Nephron (organoid): ENCODE results near the gene RAB31.

ENCODE experiments used
- H3K27ac Mint-ChIP-seq, 3 experiments: 2 replicates each; pipeline ENCODE4 v1.8.0; 2020; ENCODE audit warnings: mixed read lengths in 3 of 3, mild to moderate bottlenecking in 2 of 3, moderate library complexity in 1 of 3
- H3K27me3 Mint-ChIP-seq: 2 replicates; pipeline ENCODE4 v1.8.0; 2021; ENCODE audit warnings: low read depth, mild to moderate bottlenecking, moderate library complexity, mixed read lengths
- H3K36me3 Mint-ChIP-seq: 2 replicates; pipeline ENCODE4 v1.8.0; 2020; ENCODE audit warnings: low read depth, mixed read lengths
- H3K4me1 Mint-ChIP-seq: 2 replicates; pipeline ENCODE4 v1.8.0; 2020; ENCODE audit warnings: mixed read lengths
- H3K4me3 Mint-ChIP-seq, 3 experiments: 2 replicates each; pipeline ENCODE4 v1.8.0; 2020; ENCODE audit warnings: mild to moderate bottlenecking in 3 of 3, mixed read lengths in 3 of 3, moderate library complexity in 2 of 3
- H3K9me3 Mint-ChIP-seq: 2 replicates; pipeline ENCODE4 v1.8.0; 2020; ENCODE audit warnings: mixed read lengths
- CTCF ChIP-seq, 3 experiments: fragments of 200-600 bp; sonication (generic); IDR thresholded peaks; one replicate each; pipeline ENCODE4 v1.5.0; 2021; ENCODE audit warnings: antibody characterized with exemption in 3 of 3; ENCODE audit not compliant: unreplicated experiment in 3 of 3

Gene RAB31

GRCh38 chr18:9742524-9743131 lies 34.5 kb downstream of the RAB31 start:
- Mint-ChIP-seq H3K9me3 (peaks cover 4% of the 10 kb centered on the region), H3K4me1 (peaks cover 20% of the 10 kb centered on the region), H3K27ac (peak overlapping the region; percentile 89 to 95 (median 95)), H3K36me3 (peaks cover 6% of the 10 kb centered on the region), H3K27me3 (no peaks in the 10 kb centered on the region), H3K4me3 (peak overlapping the region; percentile 53 to 77 (median 68))
- TF ChIP-seq CTCF (IDR thresholded peaks at IDR 0.05; ENCODE audit: unreplicated experiment in 3 of 3) = no peak

GRCh38 chr18:9743200-9744016 lies 35.3 kb downstream of the RAB31 start:
- peaks cover 6% of the 10 kb centered on the region for H3K36me3 Mint-ChIP-seq
- no peak overlapping the region for H3K4me3 Mint-ChIP-seq
- H3K27me3 Mint-ChIP-seq = no peaks in the 10 kb centered on the region
- peaks cover 4% of the 10 kb centered on the region for H3K9me3 Mint-ChIP-seq
- H3K4me1 Mint-ChIP-seq = peaks cover 20% of the 10 kb centered on the region
- peak overlapping the region; percentile 69 to 95 (median 89) for H3K27ac Mint-ChIP-seq
- TF ChIP-seq CTCF (IDR thresholded peaks at IDR 0.05; ENCODE audit: unreplicated experiment in 3 of 3) = no peak

- no peak overlapping the region for H3K4me3 Mint-ChIP-seq
- peaks cover 6% of the 10 kb centered on the region for H3K36me3 Mint-ChIP-seq
- no peak for TF ChIP-seq CTCF (IDR thresholded peaks at IDR 0.05; ENCODE audit: unreplicated experiment in 3 of 3)
Observed at GRCh38 chr18:9746958-9747357, 38.9 kb downstream of the RAB31 start.

GRCh38 chr18:9749611-9750010 lies 41.5 kb downstream of the RAB31 start:
- no peak for TF ChIP-seq CTCF (IDR thresholded peaks at IDR 0.05; ENCODE audit: unreplicated experiment in 3 of 3)
- Mint-ChIP-seq H3K36me3 (peaks cover 5% of the 10 kb centered on the region), H3K4me3 (no peak overlapping the region), H3K9me3 (peaks cover 3% of the 10 kb centered on the region), H3K27ac (no peak overlapping the region), H3K4me1 (no peaks in the 10 kb centered on the region), H3K27me3 (no peaks in the 10 kb centered on the region)

More at GRCh38 chr18:9746958-9747357, 38.9 kb downstream of the RAB31 start:
- Mint-ChIP-seq H3K9me3 (peaks cover 4% of the 10 kb centered on the region), H3K27me3 (no peaks in the 10 kb centered on the region), H3K27ac (no peak overlapping the region), H3K4me1 (peaks cover 18% of the 10 kb centered on the region)

GRCh38 chr18:9750112-9750511 lies 42.0 kb downstream of the RAB31 start:
- Mint-ChIP-seq H3K9me3 (no peaks in the 10 kb centered on the region), H3K27me3 (no peaks in the 10 kb centered on the region), H3K4me3 (no peak overlapping the region), H3K4me1 (no peaks in the 10 kb centered on the region), H3K27ac (no peak overlapping the region), H3K36me3 (no peaks in the 10 kb centered on the region)
- no peak for TF ChIP-seq CTCF (IDR thresholded peaks at IDR 0.05; ENCODE audit: unreplicated experiment in 3 of 3)
